Kidney epithelial cell (primary cell): Measurements from ENCODE around the gene KIF4B. TPM values are rescaled to one million over a fixed set of nuclear protein-coding genes. Genes with fewer than 3 reads are reported as not detected.
"Not testable (repeated sequence)": the region's sequence is repeated elsewhere in the genome, so short reads cannot be mapped to it uniquely, and the experiment has no call there.

Experiments used
- DNase-seq: peaks from one replicate; pipeline ENCODE4 v3.0.0-alpha.2; 2010; ENCODE audit warnings: low read depth
- H3K27me3 ChIP-seq: 2 replicates; pipeline ENCODE4 v1.6.0; 2011; ENCODE audit warnings: low read length; ENCODE audit not compliant: control insufficient read depth, insufficient read depth
- H3K36me3 ChIP-seq: 2 replicates; pipeline ENCODE4 v1.5.1; 2011; ENCODE audit warnings: low read length; ENCODE audit not compliant: control insufficient read depth, insufficient read depth
- H3K4me3 ChIP-seq: 2 replicates; pipeline ENCODE4 v1.5.1; 2011; ENCODE audit warnings: low read depth, mild to moderate bottlenecking, control low read depth, low read length
- CTCF ChIP-seq: IDR thresholded peaks from 2 replicates; pipeline ENCODE4 v1.5.1; 2011; ENCODE audit warnings: mild to moderate bottlenecking, moderate library complexity, low read length, control low read depth, inconsistent platforms; ENCODE audit not compliant: insufficient read depth, poor library complexity, severe bottlenecking
- total RNA-seq: library from RNA; depleted of rRNA; stranded (reverse); fragments of >200 nt; gene quantifications from 2 replicates; pipeline ENCODE4 v1.2.3, GENCODE V29; 2015

The KIF4B gene
- total RNA-seq, 1 donor from 2014 or later = not detected

- DNase-seq = no peak
- no peaks in the 10 kb centered on the region for H3K36me3 ChIP-seq
- TF ChIP-seq CTCF = peak; percentile 55
- H3K27me3 ChIP-seq = no peaks in the 10 kb centered on the region
- no peak overlapping the region for H3K4me3 ChIP-seq
These were observed 14.6 kb downstream of the KIF4B start for GRCh38 chr5:155027993-155028629.

- TF ChIP-seq CTCF = no peak
- no peak for DNase-seq
- no peak overlapping the region for H3K4me3 ChIP-seq
- no peaks in the 10 kb centered on the region for H3K27me3 ChIP-seq
- H3K36me3 ChIP-seq = no peaks in the 10 kb centered on the region
These were observed 15.7 kb downstream of the KIF4B start for GRCh38 chr5:155029240-155029639.

GRCh38 chr5:155034145-155034744 is 20.7 kb downstream of the KIF4B start:
- H3K27me3 ChIP-seq, DNase-seq, H3K36me3 ChIP-seq, H3K4me3 ChIP-seq: not testable (repeated sequence)

GRCh38 chr5:155035087-155035486 is 21.5 kb downstream of the KIF4B start:
- not testable (repeated sequence) for H3K36me3 ChIP-seq, H3K27me3 ChIP-seq, DNase-seq, H3K4me3 ChIP-seq

- Histone ChIP-seq H3K27me3 (no peaks in the 10 kb centered on the region), H3K36me3 (no peaks in the 10 kb centered on the region), H3K4me3 (no peak overlapping the region)
- TF ChIP-seq CTCF = no peak
- DNase-seq = no peak
These were observed 27.6 kb downstream of the KIF4B start for GRCh38 chr5:155040984-155041653.

GRCh38 chr5:155044591-155044990 is 31.0 kb downstream of the KIF4B start:
- TF ChIP-seq CTCF = no peak
- Histone ChIP-seq H3K4me3 (no peak overlapping the region), H3K36me3 (no peaks in the 10 kb centered on the region), H3K27me3 (no peaks in the 10 kb centered on the region)
- DNase-seq = no peak
